Osteoblast (primary cell): ENCODE results near the gene FMNL1. TPM values are rescaled to one million over a fixed set of nuclear protein-coding genes. Genes with fewer than 3 reads are reported as not detected.

Experiments
- DNase-seq: peaks from one replicate; pipeline ENCODE4 v3.0.0; 2011; ENCODE audit warnings: low spot score, mixed read lengths; ENCODE audit not compliant: insufficient read length; ENCODE audit errors: missing footprints
- H2AFZ ChIP-seq: 2 replicates; pipeline ENCODE4 v1.6.0; 2011; ENCODE audit warnings: mild to moderate bottlenecking, low read length
- H3K27ac ChIP-seq: 2 replicates; pipeline ENCODE4 v1.5.1; 2011; ENCODE audit warnings: mild to moderate bottlenecking, low read depth, low read length, moderate library complexity
- H3K27me3 ChIP-seq: 2 replicates; pipeline ENCODE4 v1.6.0; 2012; ENCODE audit warnings: mild to moderate bottlenecking, control low read depth, inconsistent platforms, low read length, moderate library complexity; ENCODE audit not compliant: insufficient read depth
- H3K36me3 ChIP-seq: 2 replicates; pipeline ENCODE4 v1.5.1; 2011; ENCODE audit warnings: mild to moderate bottlenecking, low read length, control low read depth, moderate library complexity; ENCODE audit not compliant: insufficient read depth
- H3K4me1 ChIP-seq: 2 replicates; pipeline ENCODE4 v1.5.1; 2011; ENCODE audit warnings: mild to moderate bottlenecking, low read length, control low read depth, moderate library complexity; ENCODE audit not compliant: insufficient read depth
- H3K4me2 ChIP-seq: 2 replicates; pipeline ENCODE4 v1.6.0; 2011; ENCODE audit warnings: mild to moderate bottlenecking, low read length; ENCODE audit not compliant: insufficient read depth
- H3K4me3 ChIP-seq: fragments of 200-600 bp; sonication (generic); 3 replicates; pipeline ENCODE4 v1.5.1; 2012; ENCODE audit warnings: mild to moderate bottlenecking, low read length, inconsistent platforms; ENCODE audit not compliant: insufficient read depth
- H3K79me2 ChIP-seq: 2 replicates; pipeline ENCODE4 v1.6.0; 2012; ENCODE audit warnings: mild to moderate bottlenecking, low read length, control low read depth, inconsistent platforms; ENCODE audit not compliant: insufficient read depth
- H3K9me3 ChIP-seq: 2 replicates; pipeline ENCODE4 v1.5.1; 2011; ENCODE audit warnings: low read depth, low read length, control low read depth
- H4K20me1 ChIP-seq: 2 replicates; pipeline ENCODE4 v1.6.0; 2012; ENCODE audit warnings: mild to moderate bottlenecking, low read length, control low read depth; ENCODE audit not compliant: insufficient read depth
- CTCF ChIP-seq: IDR thresholded peaks from 2 replicates; pipeline ENCODE4 v1.5.1; 2011; ENCODE audit warnings: mild to moderate bottlenecking, low read depth, low read length, moderate library complexity; ENCODE audit errors: extremely low read depth
- total RNA-seq: library from RNA; depleted of rRNA; stranded (reverse); fragments of >200 nt; gene quantifications from 2 replicates; pipeline ENCODE4 v1.2.3, GENCODE V29; 2012

Gene FMNL1
- total RNA-seq, 1 donor, result 3.6 TPM

GRCh38 chr17:45228763-45229539 is 7.3 kb downstream of the FMNL1 start:
- Histone ChIP-seq H3K27ac (peak overlapping the region; percentile 61), H3K79me2 (no peaks in the 10 kb centered on the region), H3K4me2 (peak overlapping the region; percentile 50), H3K36me3 (no peaks in the 10 kb centered on the region), H4K20me1 (no peaks in the 10 kb centered on the region), H3K27me3 (no peaks in the 10 kb centered on the region), H3K4me3 (peak overlapping the region; percentile 0), H3K4me1 (peaks cover 45% of the 10 kb centered on the region), H3K9me3 (no peaks in the 10 kb centered on the region), H2AFZ (peak overlapping the region; percentile 41)
- TF ChIP-seq CTCF, result no peak
- peak; percentile 100 for DNase-seq

GRCh38 chr17:45229681-45230409 is 8.2 kb downstream of the FMNL1 start:
- Histone ChIP-seq H3K4me3 (no peak overlapping the region), H3K27ac (peak overlapping the region; percentile 61), H3K4me2 (peak overlapping the region; percentile 50), H3K4me1 (peaks cover 45% of the 10 kb centered on the region), H3K9me3 (no peaks in the 10 kb centered on the region), H3K27me3 (no peaks in the 10 kb centered on the region), H3K36me3 (no peaks in the 10 kb centered on the region), H3K79me2 (no peaks in the 10 kb centered on the region), H4K20me1 (no peaks in the 10 kb centered on the region), H2AFZ (peak overlapping the region; percentile 38)
- peak; percentile 87 for DNase-seq
- no peak for TF ChIP-seq CTCF

GRCh38 chr17:45230410-45230786 is 8.7 kb downstream of the FMNL1 start:
- no peak overlapping the region for H3K27ac ChIP-seq

More at GRCh38 chr17:45230410-45230786, 8.7 kb downstream of the FMNL1 start:
- Histone ChIP-seq H3K4me3 (no peak overlapping the region), H3K9me3 (no peaks in the 10 kb centered on the region), H3K4me1 (peaks cover 41% of the 10 kb centered on the region), H3K79me2 (no peaks in the 10 kb centered on the region), H3K27me3 (no peaks in the 10 kb centered on the region), H3K4me2 (no peak overlapping the region), H4K20me1 (no peaks in the 10 kb centered on the region), H2AFZ (no peak overlapping the region), H3K36me3 (no peaks in the 10 kb centered on the region)
- no peak for TF ChIP-seq CTCF
- peak; percentile 73 for DNase-seq
